Measurements from ENCODE around the gene EN2.

EN2 gene

DNA sequence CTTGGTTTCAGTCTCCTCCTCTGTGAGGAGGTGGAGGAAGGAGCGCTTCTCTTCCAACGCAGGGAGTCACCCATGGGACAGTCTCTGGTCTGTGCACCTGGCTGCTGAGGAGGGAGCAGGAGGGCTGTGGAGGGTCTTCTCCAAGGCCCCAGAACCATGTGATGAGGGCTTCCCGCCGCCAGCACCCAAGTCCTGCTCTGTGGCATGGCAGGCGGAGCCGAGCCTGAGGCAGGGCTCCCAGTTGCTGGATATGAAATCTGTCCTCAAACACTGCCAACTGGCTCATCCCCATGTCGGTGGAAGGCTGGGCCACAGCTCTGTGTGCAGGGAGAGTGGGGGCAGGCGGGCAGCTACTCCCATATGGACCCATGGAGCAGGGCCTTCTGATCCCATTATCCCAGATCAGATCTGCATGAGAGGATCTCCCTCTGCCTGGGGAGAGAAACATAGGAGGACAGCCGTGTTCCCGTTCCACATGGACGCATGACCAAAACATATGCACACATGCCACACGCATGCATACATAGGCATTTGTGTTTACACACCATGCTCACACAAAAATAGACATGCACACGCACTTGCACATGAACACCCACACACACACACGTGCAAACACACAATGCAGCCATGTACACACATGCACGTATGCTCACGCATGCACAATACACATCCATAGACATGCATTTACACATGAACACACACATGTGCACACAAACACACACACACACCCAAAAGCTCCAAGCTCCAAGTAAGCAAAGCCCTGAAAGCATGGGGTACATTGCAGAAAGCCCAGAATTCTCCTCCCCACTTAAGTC, 38.8 kb upstream of the EN2 start:
- H3K9ac ChIP-seq (ENCODE audit: low read depth, low read length), result no peak overlapping the region
- H3K4me3 ChIP-seq (ENCODE audit: low read depth, low read length), result no peak overlapping the region
- no peaks in the 10 kb centered on the region for H3K36me3 ChIP-seq (ENCODE audit: control insufficient read depth, insufficient read depth, low read length)
- H3K9me3 ChIP-seq (ENCODE audit: control insufficient read depth, insufficient read depth, low read length), result no peaks in the 10 kb centered on the region
- no peaks in the 10 kb centered on the region for H3K27me3 ChIP-seq (ENCODE audit: control insufficient read depth, insufficient read depth, low read length)
- H3K4me1 ChIP-seq (ENCODE audit: control insufficient read depth, insufficient read depth, low read length), result no peaks in the 10 kb centered on the region; the same call in 1 of the 2 replicates
- H3K27ac ChIP-seq (ENCODE audit: low read depth, low read length), result no peak overlapping the region

DNA sequence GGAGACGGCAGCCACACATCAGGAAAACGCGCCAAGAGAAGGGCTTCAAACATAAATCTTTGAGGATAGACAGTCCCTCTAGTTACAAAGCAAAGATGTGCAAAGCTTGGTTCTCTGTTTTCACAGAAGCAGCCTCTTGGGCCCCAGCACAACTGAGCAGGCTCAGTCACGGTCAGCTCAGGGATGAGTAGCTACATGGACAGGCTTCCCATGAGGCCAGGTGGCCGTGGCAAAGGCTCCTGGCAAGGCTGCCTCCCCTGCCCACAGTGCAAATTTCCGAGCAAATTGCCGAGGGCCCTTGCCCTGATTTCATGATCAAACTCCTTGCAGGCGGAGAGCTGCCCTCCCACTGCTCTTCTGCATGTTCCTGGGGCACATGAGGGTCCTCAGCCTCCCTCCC, 37.8 kb upstream of the EN2 start:
- Histone ChIP-seq H3K27me3 (ENCODE audit: control insufficient read depth, insufficient read depth, low read length) (no peaks in the 10 kb centered on the region), H3K4me3 (ENCODE audit: low read depth, low read length) (no peak overlapping the region), H3K36me3 (ENCODE audit: control insufficient read depth, insufficient read depth, low read length) (no peaks in the 10 kb centered on the region)

DNA sequence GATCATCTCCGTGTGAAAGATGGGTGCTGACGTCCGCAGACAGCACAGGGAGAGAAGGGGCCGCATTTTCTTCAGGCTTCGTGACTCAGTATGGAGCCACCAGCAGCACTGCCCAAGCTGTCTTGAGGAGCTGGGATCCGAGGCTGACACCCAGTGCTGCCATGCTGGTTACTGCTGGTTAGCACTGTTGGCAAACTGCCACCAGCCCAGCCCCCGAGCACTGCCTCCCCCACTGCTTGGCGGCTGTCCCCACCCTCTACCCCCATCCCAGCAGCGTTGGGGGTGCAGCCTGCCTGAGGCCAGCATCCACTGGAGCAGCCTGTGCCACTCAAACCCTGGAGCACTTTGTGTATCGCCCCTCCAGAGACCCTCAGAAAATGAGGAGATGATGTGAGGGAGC, 35.8 kb upstream of the EN2 start:
- no peaks in the 10 kb centered on the region for H3K36me3 ChIP-seq (ENCODE audit: control insufficient read depth, insufficient read depth, low read length)
- H3K27me3 ChIP-seq (ENCODE audit: control insufficient read depth, insufficient read depth, low read length), result no peaks in the 10 kb centered on the region
- H3K4me1 ChIP-seq (ENCODE audit: control insufficient read depth, insufficient read depth, low read length), result no peaks in the 10 kb centered on the region
- H3K9me3 ChIP-seq (ENCODE audit: control insufficient read depth, insufficient read depth, low read length), result no peaks in the 10 kb centered on the region
- H3K27ac ChIP-seq (ENCODE audit: low read depth, low read length), result no peak overlapping the region
- H3K4me3 ChIP-seq (ENCODE audit: low read depth, low read length), result no peak overlapping the region
- no peak overlapping the region for H3K9ac ChIP-seq (ENCODE audit: low read depth, low read length)

More for the DNA sequence above, 37.8 kb upstream of the EN2 start:
- Histone ChIP-seq H3K9me3 (ENCODE audit: control insufficient read depth, insufficient read depth, low read length) (no peaks in the 10 kb centered on the region), H3K4me1 (ENCODE audit: control insufficient read depth, insufficient read depth, low read length) (no peaks in the 10 kb centered on the region), H3K9ac (ENCODE audit: low read depth, low read length) (no peak overlapping the region), H3K27ac (ENCODE audit: low read depth, low read length) (no peak overlapping the region)

DNA sequence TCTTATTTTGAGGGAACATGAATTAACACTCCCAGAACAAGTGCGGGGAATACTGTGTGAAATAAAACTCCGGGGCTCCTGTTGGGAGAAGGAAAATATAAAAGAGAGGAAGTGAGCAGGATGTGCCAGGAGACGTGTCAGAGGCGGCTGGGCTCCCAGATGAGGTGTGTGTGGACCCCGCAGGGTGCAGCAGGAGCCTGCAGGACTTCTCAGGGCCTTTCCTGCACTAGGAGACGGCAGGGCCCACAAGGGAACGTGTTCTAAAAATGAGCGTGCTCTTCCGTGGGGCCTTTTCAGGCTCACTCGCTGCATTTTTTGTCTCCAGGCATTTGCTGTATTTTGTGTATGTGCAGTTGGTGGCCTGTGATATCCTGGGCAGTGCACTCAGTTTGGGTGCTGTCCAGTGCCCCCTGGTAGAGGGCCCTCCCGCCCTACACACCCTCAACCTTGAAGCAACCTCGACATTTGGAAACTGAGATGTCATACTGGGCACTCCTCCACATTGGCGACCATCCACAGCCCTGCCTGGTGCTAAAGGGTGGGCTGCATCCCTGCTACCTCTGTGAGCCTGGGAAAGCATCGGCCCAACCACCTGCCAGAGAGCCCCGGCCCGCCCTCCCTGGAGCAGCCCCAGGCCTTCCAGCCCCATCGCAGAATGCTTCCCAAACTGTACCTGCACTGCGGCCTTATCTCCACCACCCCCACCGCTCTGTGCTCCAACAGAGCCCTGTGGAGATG, 35.2 kb upstream of the EN2 start:
- H3K9me3 ChIP-seq (ENCODE audit: control insufficient read depth, insufficient read depth, low read length), result no peaks in the 10 kb centered on the region
- no peaks in the 10 kb centered on the region for H3K27me3 ChIP-seq (ENCODE audit: control insufficient read depth, insufficient read depth, low read length)
- no peaks in the 10 kb centered on the region for H3K36me3 ChIP-seq (ENCODE audit: control insufficient read depth, insufficient read depth, low read length)
- H3K9ac ChIP-seq (ENCODE audit: low read depth, low read length), result no peak overlapping the region
- H3K27ac ChIP-seq (ENCODE audit: low read depth, low read length), result no peak overlapping the region
- H3K4me1 ChIP-seq (ENCODE audit: control insufficient read depth, insufficient read depth, low read length), result no peaks in the 10 kb centered on the region
- H3K4me3 ChIP-seq (ENCODE audit: low read depth, low read length), result no peak overlapping the region

DNA sequence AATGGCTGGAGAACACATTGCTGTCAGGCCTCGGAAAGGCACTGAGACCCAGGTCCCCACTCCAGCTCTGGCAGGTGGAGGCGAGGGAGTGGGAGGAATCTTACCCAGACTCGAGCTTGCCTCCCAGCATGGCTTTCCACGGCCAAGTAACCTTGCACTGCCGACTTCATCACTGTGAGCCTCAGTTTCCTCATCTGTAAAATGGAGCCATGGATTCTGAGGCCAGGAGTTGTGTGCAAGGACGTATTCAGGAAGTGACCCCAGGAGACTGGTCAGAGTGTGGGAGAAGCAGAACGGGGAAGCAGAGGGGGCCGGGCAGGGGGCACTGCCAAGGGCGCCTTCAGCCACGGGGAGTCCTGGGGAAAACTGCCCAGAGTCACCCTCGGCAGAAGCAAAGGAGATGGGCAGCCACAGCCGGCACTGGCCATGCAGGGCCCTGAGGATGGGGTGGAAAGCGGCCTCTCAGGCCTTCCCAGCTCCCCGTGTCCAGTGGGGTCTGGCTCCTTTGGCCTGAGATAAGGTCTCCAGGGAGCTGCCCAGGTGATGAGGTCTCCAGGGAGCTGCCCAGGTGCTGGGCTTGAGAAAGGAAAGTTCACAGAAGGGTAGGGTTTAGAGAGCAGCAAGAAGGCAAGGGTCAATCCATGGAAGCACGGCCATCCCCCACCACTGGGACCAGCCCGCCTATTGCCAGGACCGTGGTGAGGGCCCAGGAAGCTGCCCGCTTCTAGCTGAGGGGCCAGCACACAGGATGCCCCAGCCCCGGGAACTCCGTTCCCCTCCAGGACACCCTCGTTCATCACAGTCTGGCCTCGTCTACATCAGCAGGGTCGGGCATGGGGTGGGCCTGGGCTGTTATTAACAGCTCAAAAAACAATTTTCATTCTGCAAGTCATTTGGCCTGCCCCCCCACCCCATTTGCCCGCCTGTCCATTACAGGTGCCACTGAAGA, 34.3 kb upstream of the EN2 start:
- no peaks in the 10 kb centered on the region for H3K4me1 ChIP-seq (ENCODE audit: control insufficient read depth, insufficient read depth, low read length)
- no peak overlapping the region for H3K9ac ChIP-seq (ENCODE audit: low read depth, low read length)

DNA sequence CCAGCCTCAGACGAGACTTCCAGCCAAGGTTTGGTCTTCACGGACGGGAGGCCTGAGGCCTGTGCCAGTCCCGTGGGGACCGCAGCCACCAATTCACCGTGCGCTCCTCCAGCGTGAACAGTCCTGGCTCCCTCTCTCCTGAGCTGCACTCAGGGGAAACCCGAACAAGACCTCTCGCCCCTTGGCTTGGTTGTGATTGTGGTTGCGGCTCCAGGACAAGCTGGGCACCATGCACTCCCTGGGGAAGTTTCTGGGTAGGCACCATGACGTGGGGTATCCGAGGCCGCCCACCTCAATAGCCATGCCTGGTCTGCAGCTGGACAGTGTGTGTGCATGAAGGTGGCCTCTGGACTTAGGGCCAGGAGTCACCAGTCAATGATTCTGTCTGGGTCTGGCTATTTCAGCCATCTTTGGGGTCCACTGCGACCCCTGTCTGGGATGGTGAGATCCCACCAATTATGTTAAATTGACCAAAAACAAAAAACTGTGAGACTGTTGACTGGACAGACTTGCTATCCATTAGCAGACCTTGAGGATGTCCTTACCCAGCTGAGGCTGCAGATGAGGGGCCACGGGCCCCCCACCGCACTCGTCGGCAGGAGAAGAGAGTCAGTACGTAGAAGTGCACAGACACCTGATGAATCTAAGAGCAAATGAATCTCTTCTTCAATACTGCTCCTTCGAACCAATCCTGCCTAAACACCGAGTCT, 33.5 kb upstream of the EN2 start:
- Histone ChIP-seq H3K27me3 (ENCODE audit: control insufficient read depth, insufficient read depth, low read length) (no peaks in the 10 kb centered on the region), H3K4me1 (ENCODE audit: control insufficient read depth, insufficient read depth, low read length) (no peaks in the 10 kb centered on the region), H3K9ac (ENCODE audit: low read depth, low read length) (no peak overlapping the region), H3K36me3 (ENCODE audit: control insufficient read depth, insufficient read depth, low read length) (no peaks in the 10 kb centered on the region), H3K9me3 (ENCODE audit: control insufficient read depth, insufficient read depth, low read length) (no peaks in the 10 kb centered on the region), H3K4me3 (ENCODE audit: low read depth, low read length) (no peak overlapping the region), H3K27ac (ENCODE audit: low read depth, low read length) (no peak overlapping the region)

More for the DNA sequence above, 34.3 kb upstream of the EN2 start:
- no peak overlapping the region for H3K27ac ChIP-seq (ENCODE audit: low read depth, low read length)
- no peaks in the 10 kb centered on the region for H3K9me3 ChIP-seq (ENCODE audit: control insufficient read depth, insufficient read depth, low read length)
- H3K27me3 ChIP-seq (ENCODE audit: control insufficient read depth, insufficient read depth, low read length), result no peaks in the 10 kb centered on the region
- H3K4me3 ChIP-seq (ENCODE audit: low read depth, low read length), result no peak overlapping the region
- no peaks in the 10 kb centered on the region for H3K36me3 ChIP-seq (ENCODE audit: control insufficient read depth, insufficient read depth, low read length)

DNA sequence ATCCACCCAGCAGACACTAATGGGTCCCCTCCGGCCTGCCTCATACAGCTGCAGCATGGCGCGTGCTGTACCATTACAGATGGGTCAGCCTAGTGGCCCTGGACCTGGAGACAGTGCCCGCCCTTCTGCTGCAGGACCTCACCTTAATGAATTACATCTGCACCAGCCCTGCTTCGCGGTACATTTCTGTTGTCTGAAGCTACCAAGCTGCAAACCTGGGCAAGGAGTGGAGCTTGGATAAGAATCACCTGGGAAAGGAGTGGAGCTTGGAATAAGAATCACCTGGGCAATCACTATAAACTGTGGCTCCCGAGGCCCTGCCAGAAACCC, 33.0 kb upstream of the EN2 start:
- Histone ChIP-seq H3K9ac (ENCODE audit: low read depth, low read length) (no peak overlapping the region), H3K36me3 (ENCODE audit: control insufficient read depth, insufficient read depth, low read length) (no peaks in the 10 kb centered on the region), H3K27ac (ENCODE audit: low read depth, low read length) (no peak overlapping the region), H3K9me3 (ENCODE audit: control insufficient read depth, insufficient read depth, low read length) (no peaks in the 10 kb centered on the region), H3K4me3 (ENCODE audit: low read depth, low read length) (no peak overlapping the region), H3K4me1 (ENCODE audit: control insufficient read depth, insufficient read depth, low read length) (no peaks in the 10 kb centered on the region), H3K27me3 (ENCODE audit: control insufficient read depth, insufficient read depth, low read length) (no peaks in the 10 kb centered on the region)

DNA sequence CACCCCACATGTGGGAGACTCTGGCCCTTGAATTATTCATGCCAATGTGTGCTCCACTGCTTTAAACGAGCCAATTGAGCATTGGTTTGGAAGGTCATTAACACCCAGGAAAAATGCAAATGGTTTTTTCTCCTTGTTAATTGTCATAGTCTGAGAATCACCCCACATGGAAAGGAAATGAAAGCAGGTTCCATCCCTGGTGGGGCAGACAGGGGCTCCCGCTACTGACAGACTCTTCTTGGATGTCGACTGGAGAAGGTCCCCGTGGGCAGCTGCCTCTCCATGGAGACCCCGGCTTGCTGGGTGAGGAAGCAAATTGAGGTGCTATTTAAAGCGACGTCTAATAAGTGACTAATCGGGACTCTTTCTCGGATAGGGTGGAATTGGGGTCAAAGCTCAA, 32.0 kb upstream of the EN2 start:
- Histone ChIP-seq H3K4me3 (ENCODE audit: low read depth, low read length) (no peak overlapping the region), H3K9me3 (ENCODE audit: control insufficient read depth, insufficient read depth, low read length) (no peaks in the 10 kb centered on the region), H3K27ac (ENCODE audit: low read depth, low read length) (no peak overlapping the region), H3K36me3 (ENCODE audit: control insufficient read depth, insufficient read depth, low read length) (no peaks in the 10 kb centered on the region), H3K4me1 (ENCODE audit: control insufficient read depth, insufficient read depth, low read length) (no peaks in the 10 kb centered on the region), H3K9ac (ENCODE audit: low read depth, low read length) (no peak overlapping the region), H3K27me3 (ENCODE audit: control insufficient read depth, insufficient read depth, low read length) (no peaks in the 10 kb centered on the region)

DNA sequence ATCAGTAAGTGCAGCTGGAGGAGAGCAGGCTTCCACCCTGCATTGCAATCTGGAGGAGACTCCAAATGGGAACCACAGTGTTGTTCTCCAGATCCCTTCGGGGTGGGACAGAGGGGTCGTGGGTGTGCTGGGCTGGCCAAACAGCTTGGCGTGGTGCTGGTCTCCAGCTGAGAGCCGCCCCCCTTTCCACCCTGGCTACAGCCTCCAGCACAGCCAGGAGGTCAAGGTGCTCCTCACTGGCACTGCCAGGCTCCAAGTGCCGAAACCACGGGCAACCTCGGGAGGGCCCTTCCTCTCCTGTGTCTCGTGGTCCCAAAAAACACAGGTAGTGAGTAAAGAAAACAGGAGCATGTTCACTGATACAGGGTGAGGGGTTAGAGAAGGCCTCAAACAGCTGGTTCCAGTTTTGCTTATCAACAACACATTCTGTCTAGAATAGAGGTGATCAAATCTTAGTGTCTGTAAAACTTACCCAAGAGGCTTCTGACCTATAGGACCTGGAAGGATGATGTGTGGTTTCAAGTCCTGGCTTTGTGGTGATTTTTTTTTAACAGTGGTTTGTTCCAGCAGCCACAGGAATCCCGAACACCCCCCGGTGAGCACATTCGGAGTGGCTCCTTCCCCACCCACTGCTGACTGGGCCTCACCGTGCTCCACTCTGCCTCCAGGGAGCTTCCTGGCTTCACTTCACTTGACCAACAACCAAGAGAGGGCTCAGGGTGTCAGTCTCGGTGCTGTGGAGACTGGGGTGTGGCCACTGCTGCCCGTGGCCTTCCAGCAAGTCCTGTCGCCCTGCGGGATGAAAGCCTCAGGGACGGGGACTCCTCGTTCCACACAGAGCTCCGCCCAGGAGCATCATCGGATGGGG, 31.2 kb upstream of the EN2 start:
- Histone ChIP-seq H3K36me3 (ENCODE audit: control insufficient read depth, insufficient read depth, low read length) (no peaks in the 10 kb centered on the region), H3K9ac (ENCODE audit: low read depth, low read length) (no peak overlapping the region), H3K4me1 (ENCODE audit: control insufficient read depth, insufficient read depth, low read length) (no peaks in the 10 kb centered on the region), H3K9me3 (ENCODE audit: control insufficient read depth, insufficient read depth, low read length) (no peaks in the 10 kb centered on the region), H3K4me3 (ENCODE audit: low read depth, low read length) (no peak overlapping the region), H3K27me3 (ENCODE audit: control insufficient read depth, insufficient read depth, low read length) (peaks cover 1% of the 10 kb centered on the region; the same call in 1 of the 2 replicates), H3K27ac (ENCODE audit: low read depth, low read length) (no peak overlapping the region)

All from HUES48 (cell line).